Spleen (tissue), 11 donors: ENCODE measurements around the gene NGF. TPM values are rescaled to one million over a fixed set of nuclear protein-coding genes. Genes with fewer than 3 reads are reported as not detected.

Source experiments
- DNase-seq: peaks from one replicate; pipeline ENCODE4 v3.0.0-alpha.2; 2020
- H3K27ac ChIP-seq, 8 donors: fragments of 200-600 bp; sonication (generic) in 7 of 8; 1 replicate in 4 of 8; 2 replicates in 4 of 8; pipeline versions ENCODE4 v1.5.0 to v1.8.0; 2016 to 2021; ENCODE audit warnings: inconsistent platforms in 4 of 8, mild to moderate bottlenecking in 4 of 8, moderate library complexity in 1 of 8
- H3K27me3 ChIP-seq, 7 donors: fragments of 200-600 bp; sonication (generic) in 6 of 7; replicated peaks in 1 of 7; 1 replicate in 4 of 7; 2 replicates in 3 of 7; pipeline versions ENCODE4 v1.5.0 to v1.8.0; 2016 to 2021; ENCODE audit warnings: inconsistent platforms in 3 of 7, mild to moderate bottlenecking in 1 of 7
- H3K36me3 ChIP-seq, 6 donors: fragments of 200-600 bp; sonication (generic) in 5 of 6; 1 replicate in 4 of 6; 2 replicates in 2 of 6; pipeline versions ENCODE4 v1.5.0 to v1.8.0; 2016 to 2021; ENCODE audit warnings: inconsistent platforms in 2 of 6
- H3K4me1 ChIP-seq, 6 donors: fragments of 200-600 bp; sonication (generic) in 5 of 6; 1 replicate in 3 of 6; 2 replicates in 3 of 6; pipeline versions ENCODE4 v1.5.0 to v1.8.0; 2016 to 2021; ENCODE audit warnings: inconsistent platforms in 3 of 6
- H3K4me3 ChIP-seq, 8 donors: fragments of 200-600 bp; sonication (generic) in 7 of 8; 1 replicate in 4 of 8; 2 replicates in 4 of 8; pipeline versions ENCODE4 v1.5.0 to v1.8.0; 2016 to 2021; ENCODE audit warnings: inconsistent platforms in 4 of 8, mild to moderate bottlenecking in 4 of 8, moderate library complexity in 2 of 8
- H3K9me3 ChIP-seq, 8 donors: fragments of 200-600 bp; sonication (generic) in 7 of 8; 1 replicate in 4 of 8; 2 replicates in 4 of 8; pipeline versions ENCODE4 v1.5.0 to v1.8.0; 2016 to 2021; ENCODE audit warnings: inconsistent platforms in 4 of 8
- CTCF ChIP-seq, 11 experiments: fragments of 200-600 bp in 7 of 11; fragments of 450-650 bp in 4 of 11; sonication (generic) in 4 of 11; IDR thresholded peaks in 8 of 11; conservative IDR thresholded peaks in 3 of 11; 1 replicate in 7 of 11; 2 replicates in 4 of 11; pipeline versions ENCODE4 v1.4.0 to v1.8.0; 2016 to 2021; ENCODE audit warnings: antibody characterized with exemption in 11 of 11, inconsistent platforms in 4 of 11, mild to moderate bottlenecking in 1 of 11
- POLR2A ChIP-seq, 3 donors: fragments of 450-650 bp; IDR thresholded peaks; one replicate each; pipeline ENCODE4 v1.5.1; 2017; ENCODE audit warnings: antibody characterized with exemption in 3 of 3, mild to moderate bottlenecking in 1 of 3
- POLR2AphosphoS5 ChIP-seq, 3 donors: sonication (generic); formaldehyde crosslinking; IDR thresholded peaks; one replicate each; pipeline ENCODE4 v1.5.1; 2017; ENCODE audit warnings: antibody characterized with exemption in 3 of 3
- WGBS, 5 donors: extraction: QIAGEN DNeasy Blood & Tissue Kit in 3 of 5; methylation state at CpG; one replicate each; pipeline versions ENCODE4 v1.1.5 to v1.1.7; 2013 to 2018; 5-methylcytosine and 5-hydroxymethylcytosine counted together
- intact Hi-C: fragments of 100-400 bp; cut with DNase I; formaldehyde crosslinking; loops from one replicate; pipeline ENCODE4 v1.15.0; 2023; ENCODE audit warnings: low total_unique reads
- polyA plus RNA-seq, 3 donors: library from polyadenylated mRNA; stranded (reverse); fragments of 200-250 nt; gene quantifications; one replicate each; pipeline ENCODE4 v1.2.1, GENCODE V29; 2013
- total RNA-seq, 7 donors: library from RNA; depleted of rRNA in 3 of 7; stranded (reverse); fragments of >200 nt in 3 of 7; fragmentation: NEBNext Ultra II Directional in 4 of 7; extraction: Animal tissue kit (Norgen Biotek cat#: 25700) in 4 of 7; gene quantifications; one replicate each; pipeline versions ENCODE4 v1.1.0 to v1.2.1, GENCODE V29; 2016 to 2021
- donor health status: healthy with polysubstance abuse.
- donor health status: DM: no; HTN: no; CAD: no; lungs with moderate emphysema.
- donor health status: DM: no; HTN: no; CAD: no.
- donor health status: Bipolar disorder and iron deficiency.
- donor health status: healthy.
- donor health status: DM: no; HTN: no; CAD: no.
- donor health status: DM: yes; HTN: yes; CAD: no.

Gene NGF
- total and polyA plus RNA-seq, 10 donors = 0.34 to 4.6 (median 2.0) TPM

- Histone ChIP-seq H3K27me3 (no peaks in the 10 kb centered on the region), H3K4me3 (no peak overlapping the region), H3K9me3 (peaks cover 0 to 10% (median 3%) of the 10 kb centered on the region in 8 donors), H3K36me3 (no peaks in the 10 kb centered on the region), H3K4me1 (no peaks in the 10 kb centered on the region), H3K27ac (peak overlapping the region in 5 of 8 donors; percentile 13 to 54 (median 39))
- intact Hi-C loops = no loop called here
- WGBS, 5 donors = 71 to 90% (median 84%) methylated on average over 4 of the region's 4 CpGs
- TF ChIP-seq POLR2AphosphoS5 (IDR thresholded peaks at IDR 0.05) (peak in 1 of 3 donors; percentile 12), POLR2A (IDR thresholded peaks at IDR 0.05) (no peak)
- no peak for DNase-seq
These were observed 63.6 kb downstream of the NGF start for GRCh38 chr1:115274467-115274866.

GRCh38 chr1:115266729-115267421 is 71.2 kb downstream of the NGF start:
- Histone ChIP-seq H3K4me1 (no peaks in the 10 kb centered on the region), H3K9me3 (no peaks in the 10 kb centered on the region), H3K27ac (peak overlapping the region in 3 of 8 donors; percentile 12 to 36 (median 21)), H3K4me3 (no peak overlapping the region), H3K36me3 (no peaks in the 10 kb centered on the region), H3K27me3 (peaks cover 0 to 7% (median 0%) of the 10 kb centered on the region in 7 donors)
- no peak for TF ChIP-seq POLR2A (IDR thresholded peaks at IDR 0.05)
- TF ChIP-seq CTCF (IDR thresholded peaks at IDR 0.05 in 8 of 11, conservative IDR thresholded peaks at IDR 0.05 in 3 of 11) = peak in 1 of 11 experiments; percentile 8
- TF ChIP-seq POLR2AphosphoS5 (IDR thresholded peaks at IDR 0.05) = peak in 2 of 3 donors; percentile 28 to 58
- DNase-seq = no peak
- intact Hi-C loops = no loop called here
- WGBS, 5 donors = 61 to 80% (median 75%) methylated on average over 10 of the region's 10 CpGs

- Histone ChIP-seq H3K36me3 (no peaks in the 10 kb centered on the region), H3K9me3 (no peaks in the 10 kb centered on the region), H3K4me1 (no peaks in the 10 kb centered on the region), H3K27me3 (peaks cover 0 to 7% (median 0%) of the 10 kb centered on the region in 7 donors), H3K27ac (no peak overlapping the region), H3K4me3 (no peak overlapping the region)
- TF ChIP-seq CTCF (IDR thresholded peaks at IDR 0.05 in 8 of 11, conservative IDR thresholded peaks at IDR 0.05 in 3 of 11) (no peak), POLR2AphosphoS5 (IDR thresholded peaks at IDR 0.05) (no peak), POLR2A (IDR thresholded peaks at IDR 0.05) (no peak)
- intact Hi-C loops = no loop called here
- 48 to 76% (median 67%) methylated on average over 1 of the region's 1 CpG for WGBS, 5 donors
- no peak for DNase-seq
These were observed 73.0 kb downstream of the NGF start for GRCh38 chr1:115265099-115265498.

- H3K9me3 ChIP-seq = peaks cover 0 to 19% (median 11%) of the 10 kb centered on the region in 8 donors
- no peaks in the 10 kb centered on the region for H3K36me3 ChIP-seq
- no peak overlapping the region for H3K4me3 ChIP-seq
- H3K27ac ChIP-seq = no peak overlapping the region
- H3K27me3 ChIP-seq = peaks cover 0 to 7% (median 0%) of the 10 kb centered on the region in 7 donors
- 59 to 79% (median 65%) methylated on average over 3 to 4 of the region's 4 CpGs for WGBS, 5 donors
- TF ChIP-seq CTCF (IDR thresholded peaks at IDR 0.05 in 8 of 11, conservative IDR thresholded peaks at IDR 0.05 in 3 of 11) (no peak), POLR2A (IDR thresholded peaks at IDR 0.05) (no peak), POLR2AphosphoS5 (IDR thresholded peaks at IDR 0.05) (no peak)
- intact Hi-C loops = no loop called here
- no peak for DNase-seq
- no peaks in the 10 kb centered on the region for H3K4me1 ChIP-seq
These were observed 75.2 kb downstream of the NGF start for GRCh38 chr1:115262886-115263285.
